T-helper 2 cell (primary cell): ENCODE data around the gene RAB17.
A peak's percentile ranks its signal among the peaks of the same experiment; 100 is the strongest.

Experiments used
- DNase-seq, 5 experiments: peaks; one replicate each; pipeline versions ENCODE4 v3.0.0 to v3.0.0-alpha.2; 2012 to 2022
- total RNA-seq, 2 donors: gene quantifications; one replicate each; lab custom pipeline; 2026; lab: John Stamatoyannopoulos, UW

RAB17 gene, protein sequence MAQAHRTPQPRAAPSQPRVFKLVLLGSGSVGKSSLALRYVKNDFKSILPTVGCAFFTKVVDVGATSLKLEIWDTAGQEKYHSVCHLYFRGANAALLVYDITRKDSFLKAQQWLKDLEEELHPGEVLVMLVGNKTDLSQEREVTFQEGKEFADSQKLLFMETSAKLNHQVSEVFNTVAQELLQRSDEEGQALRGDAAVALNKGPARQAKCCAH
- 0 reads per million in 2 donors for total RNA-seq

DNA sequence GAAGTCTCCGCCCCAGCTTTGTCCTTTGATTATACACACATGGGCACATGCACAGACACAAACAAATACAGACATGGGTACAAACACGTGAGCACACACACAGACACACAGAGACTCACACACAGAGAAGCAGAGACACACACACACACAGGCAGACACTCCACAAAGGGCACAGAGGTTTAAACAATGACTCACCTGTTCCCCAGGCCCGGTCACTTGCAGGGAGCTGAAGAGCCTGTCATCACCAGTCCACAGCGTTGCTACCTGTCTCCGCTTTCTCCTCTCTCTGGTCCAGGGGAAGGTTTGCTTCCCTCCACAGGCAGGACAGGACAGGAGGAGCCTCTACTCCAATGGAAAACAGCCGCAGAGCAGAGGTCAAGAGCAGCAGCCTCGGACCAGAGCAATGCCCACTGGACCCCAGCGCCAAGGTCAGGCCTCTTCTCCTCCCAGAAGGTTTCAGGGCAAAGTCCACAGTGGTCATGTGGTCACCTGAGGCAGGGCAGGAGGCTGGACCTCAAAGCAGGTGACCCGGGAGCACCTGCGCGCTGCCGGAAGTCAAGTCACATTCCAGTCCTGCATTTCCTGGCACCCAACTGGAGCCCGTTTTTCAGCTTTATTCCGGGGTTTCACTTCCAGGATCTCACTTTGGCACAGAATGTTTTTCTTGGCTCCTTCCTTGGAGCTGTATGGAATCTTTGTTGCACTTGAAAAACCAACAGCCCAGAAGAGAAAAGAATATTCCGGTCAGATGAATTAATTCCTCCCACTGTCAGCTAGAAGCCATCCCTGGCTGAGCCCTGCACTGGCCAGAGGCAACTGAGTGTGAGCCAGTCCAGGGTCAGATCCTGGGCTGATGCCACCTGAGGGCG is at the start of gene RAB17:
Gene RAB17 (minus strand): TSS at position 463 of the 869 bp plus-strand sequence. CDS start 4,580 bp downstream, outside the sequence.
- peak in 1 of 5 experiments; percentile 31 for DNase-seq

GRCh38 chr2:237639836-237640220 is 49.3 kb upstream of the RAB17 start:
- no peak for DNase-seq

DNA sequence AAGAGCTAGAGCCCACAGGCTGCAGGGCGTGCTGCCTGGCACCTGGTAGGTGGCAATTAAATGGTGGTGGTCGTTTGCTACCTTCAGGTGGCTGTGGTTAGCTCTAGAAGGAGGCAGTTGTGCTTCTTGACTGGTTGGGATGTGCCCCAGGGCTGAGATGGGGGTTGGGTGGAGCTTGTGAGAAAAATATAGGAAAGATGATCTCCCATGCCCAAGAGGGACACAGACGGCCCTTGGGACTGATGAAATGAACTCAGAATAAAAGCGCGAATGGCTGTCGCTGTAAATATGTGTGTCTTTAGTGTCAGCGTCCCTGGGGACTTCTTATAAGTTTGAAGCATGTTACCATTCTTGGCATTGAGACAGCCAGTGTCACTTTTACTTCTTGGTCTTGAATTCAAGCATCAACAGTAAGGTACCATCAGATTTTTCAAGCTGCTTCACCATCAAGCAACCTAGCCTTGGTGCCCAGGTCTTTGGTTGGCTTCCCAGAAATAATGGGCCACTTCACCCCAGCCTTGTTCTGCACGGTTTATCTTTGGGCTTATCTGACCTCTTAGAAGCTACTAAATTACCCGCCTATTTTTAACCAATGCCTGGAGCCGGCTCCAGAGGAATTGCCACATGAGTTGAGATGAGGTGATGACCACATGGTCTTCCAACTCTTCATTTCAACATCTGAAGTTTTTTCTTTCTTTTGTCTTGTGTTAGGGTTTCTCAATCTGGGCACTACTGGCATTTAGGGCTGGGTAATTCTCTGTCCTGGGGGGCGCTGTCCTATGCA is 48.7 kb upstream of the RAB17 start:
- no peak for DNase-seq

- DNase-seq = no peak
Measured at GRCh38 chr2:237638176-237638575, 47.6 kb upstream of the RAB17 start.

GRCh38 chr2:237637429-237638135 is 47.0 kb upstream of the RAB17 start:
- no peak for DNase-seq

DNA sequence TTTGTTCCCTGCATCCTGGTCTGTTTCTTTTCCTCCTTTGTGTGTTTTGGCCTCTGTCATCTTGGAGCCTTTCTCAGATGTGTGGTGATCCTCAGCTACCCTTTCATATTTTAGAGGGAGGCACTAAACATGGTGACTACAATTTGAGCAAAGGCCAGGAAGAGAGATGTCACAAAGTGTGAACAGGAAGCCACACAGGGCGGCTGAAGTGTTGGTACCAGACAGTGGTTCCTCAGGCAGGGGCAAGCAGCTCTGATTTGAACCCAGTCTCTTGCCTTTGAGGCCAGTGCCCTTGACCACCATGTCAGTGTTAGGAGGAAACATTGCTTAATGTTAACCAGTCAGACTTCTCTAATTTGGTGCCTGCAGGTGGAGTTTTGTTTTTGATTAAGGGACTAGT is 46.0 kb upstream of the RAB17 start:
- DNase-seq = peak in 1 of 5 experiments; percentile 18

GRCh38 chr2:237633061-237633561 is 42.6 kb upstream of the RAB17 start:
- no peak for DNase-seq

- no peak for DNase-seq
Measured at GRCh38 chr2:237631801-237632585, 41.5 kb upstream of the RAB17 start.

DNA sequence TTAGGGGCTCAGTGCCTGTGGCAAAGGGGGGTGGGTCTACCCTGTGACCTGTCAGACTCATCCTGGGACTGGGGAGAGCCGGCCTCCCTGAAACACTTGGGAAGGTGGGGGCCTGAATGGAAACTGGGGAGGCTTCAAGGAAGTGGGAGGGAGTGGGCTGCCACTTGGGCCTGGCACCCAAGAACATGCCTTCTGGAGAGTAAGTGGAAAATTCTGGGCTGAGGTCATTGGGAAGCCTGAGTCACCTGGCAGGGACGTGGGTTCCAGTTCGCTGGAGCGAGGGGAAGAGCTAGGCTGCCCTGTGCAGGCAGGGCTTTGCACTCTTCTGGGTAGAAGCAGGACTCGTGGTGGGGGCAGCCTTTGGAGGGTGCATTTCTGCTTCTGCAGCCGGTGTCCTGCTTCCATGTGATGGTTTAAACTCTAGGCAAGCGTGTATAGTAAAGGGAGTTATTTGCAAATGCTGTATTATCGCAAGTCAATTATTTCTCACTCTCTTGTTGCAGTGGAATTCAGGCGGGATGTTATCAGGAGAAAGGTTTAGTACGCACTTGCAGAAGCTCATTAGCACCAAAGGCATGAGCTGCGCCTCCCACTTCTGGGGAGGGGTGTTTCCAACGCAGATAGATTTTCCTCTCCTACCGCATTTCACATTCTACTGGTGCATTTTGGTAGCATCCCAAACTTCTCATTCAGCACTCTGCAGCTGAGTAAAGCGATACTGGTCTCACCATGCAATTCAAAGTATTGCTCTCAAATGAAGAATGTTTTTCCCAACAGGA is 40.7 kb upstream of the RAB17 start:
- DNase-seq = no peak

- no peak for DNase-seq
Measured at GRCh38 chr2:237630216-237631000, 39.9 kb upstream of the RAB17 start.

DNA sequence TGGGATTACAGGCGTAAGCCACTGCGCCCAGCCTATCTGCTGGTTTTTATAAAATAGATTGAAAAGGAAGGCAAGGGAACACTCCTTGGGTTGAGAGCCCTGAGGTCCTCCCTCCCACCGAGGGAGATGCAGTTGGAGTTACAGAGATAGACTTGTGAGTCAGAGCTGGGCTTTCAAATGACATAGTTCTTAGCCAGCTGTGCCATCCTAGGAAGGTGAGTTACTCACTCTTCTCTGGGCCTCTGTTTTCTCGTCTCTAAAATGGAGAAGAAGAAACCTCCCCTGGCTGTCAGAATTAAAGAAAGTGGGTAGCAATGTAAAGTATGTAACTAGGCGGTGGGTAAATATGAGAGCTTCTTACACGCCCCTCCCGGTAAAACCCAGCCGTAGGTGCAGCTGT is 39.2 kb upstream of the RAB17 start:
- no peak for DNase-seq

GRCh38 chr2:237629188-237629534 is 38.6 kb upstream of the RAB17 start:
- no peak for DNase-seq

DNA sequence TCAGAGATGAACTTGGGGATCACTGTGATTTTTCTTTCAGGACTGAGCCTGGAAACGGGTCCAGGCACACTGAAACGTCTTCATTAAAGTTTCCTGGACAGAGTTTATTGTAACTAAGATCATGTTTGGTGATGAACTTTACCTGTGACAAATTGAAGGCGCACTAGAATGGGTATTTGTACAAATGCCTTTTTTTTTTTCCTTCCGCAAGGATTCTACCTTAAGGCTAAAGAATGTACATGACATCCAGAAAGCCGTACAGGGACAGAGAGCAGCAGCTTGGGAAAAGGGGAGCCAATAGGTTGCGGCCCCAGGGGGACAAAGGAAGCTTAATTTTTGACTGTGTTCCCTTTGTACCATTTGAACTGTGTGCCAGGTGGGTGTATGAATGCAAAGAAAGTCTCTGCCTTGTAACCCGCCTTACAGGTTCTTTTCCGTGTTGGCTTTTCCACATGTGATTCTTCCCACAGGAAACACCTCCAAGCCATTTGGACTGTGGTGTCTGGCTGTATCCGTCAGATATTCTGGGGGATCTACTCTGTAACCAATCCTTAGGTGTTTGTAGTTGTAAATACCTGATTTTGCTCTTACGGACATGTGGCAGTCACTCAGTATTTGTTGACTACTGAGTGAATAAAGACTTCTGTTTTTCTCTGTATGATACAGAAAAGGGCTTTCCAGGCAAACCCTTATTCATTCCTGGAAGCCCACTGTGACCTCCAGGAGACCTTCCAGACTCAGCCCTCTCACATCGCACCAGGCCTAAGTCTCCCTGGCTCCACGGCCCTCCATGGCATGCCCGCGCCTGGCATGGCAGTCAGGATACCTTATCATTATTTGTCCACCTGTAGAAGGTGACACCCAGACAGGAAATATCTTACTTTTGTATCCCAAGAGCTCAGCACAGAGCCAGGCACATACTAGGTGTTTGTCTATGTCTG is 38.0 kb upstream of the RAB17 start:
- no peak for DNase-seq

- DNase-seq = peak in 1 of 5 experiments; percentile 12
Measured at GRCh38 chr2:237627441-237628246, 37.1 kb upstream of the RAB17 start, which contains the start of gene LRRFIP1. LRRFIP1 (plus strand) TSS chr2:237627587; CDS start chr2:237627645, 58 bp downstream.

GRCh38 chr2:237626813-237627440 is 36.4 kb upstream of the RAB17 start:
- no peak for DNase-seq

DNA sequence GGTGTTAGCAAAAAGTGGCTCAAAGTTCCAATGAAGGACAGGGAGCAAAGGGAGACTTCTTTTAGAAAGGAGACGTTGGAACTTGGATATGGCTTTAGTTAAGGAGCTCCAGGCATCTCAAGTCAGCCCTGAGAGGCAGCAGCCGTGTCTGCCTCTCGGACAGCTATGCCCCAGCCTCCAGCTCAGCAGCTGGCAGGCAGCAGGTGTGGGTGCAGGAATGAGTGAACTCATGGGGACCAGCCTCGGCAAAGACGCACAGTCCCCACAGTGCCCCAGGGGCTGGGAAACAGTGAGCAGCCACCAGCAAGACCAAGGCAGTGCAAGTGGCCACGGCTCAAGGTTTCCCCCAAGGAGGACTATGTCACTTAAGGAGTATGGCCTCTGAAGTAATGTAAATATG is 35.2 kb upstream of the RAB17 start:
- DNase-seq = no peak

- DNase-seq = no peak
Measured at GRCh38 chr2:237625216-237625705, 34.7 kb upstream of the RAB17 start.
